SU-DHL-6 (cell line): ENCODE results near the gene KCNK4.

Experiments
- H2AFZ ChIP-seq: fragments of 200-600 bp; sonication (generic); 2 replicates; pipeline ENCODE4 v1.6.1; 2014; ENCODE audit warnings: low read depth, mild to moderate bottlenecking, moderate library complexity, mixed read lengths, antibody characterized with exemption, low read length; ENCODE audit not compliant: severe bottlenecking
- H3F3A ChIP-seq: fragments of 200-600 bp; shearing (Covaris generic); 2 replicates; pipeline ENCODE4 v1.6.0; 2016; ENCODE audit warnings: antibody characterized with exemption, mild to moderate bottlenecking; ENCODE audit not compliant: insufficient read depth
- H3K27ac ChIP-seq: fragments of 200-600 bp; sonication (generic); 2 replicates; pipeline ENCODE4 v1.5.1; 2016; ENCODE audit warnings: low read depth, mild to moderate bottlenecking, low read length, moderate library complexity, mixed read lengths
- H3K27me3 ChIP-seq: fragments of 200-600 bp; sonication (generic), shearing (Covaris generic); 2 replicates; pipeline ENCODE4 v1.6.0; 2014; ENCODE audit warnings: mild to moderate bottlenecking, low read length
- H3K36me3 ChIP-seq: fragments of 200-600 bp; sonication (generic); 2 replicates; pipeline ENCODE4 v1.6.1; 2014; ENCODE audit warnings: mild to moderate bottlenecking, low read length, mixed read lengths
- H3K4me2 ChIP-seq: fragments of 300-600, 200-600 bp; shearing (Covaris generic), sonication (generic); 2 replicates; pipeline ENCODE4 v1.6.0; 2014; ENCODE audit warnings: low read length, low read depth, mild to moderate bottlenecking; ENCODE audit not compliant: poor library complexity, severe bottlenecking
- H3K4me3 ChIP-seq: fragments of 200-600 bp; sonication (generic); 2 replicates; pipeline ENCODE4 v1.5.1; 2014; ENCODE audit warnings: antibody characterized with exemption, low read length, mild to moderate bottlenecking, mixed read lengths; ENCODE audit not compliant: insufficient read depth, poor library complexity, severe bottlenecking
- H3K79me2 ChIP-seq: fragments of 200-600 bp; sonication (generic); 2 replicates; pipeline ENCODE4 v1.6.1; 2014; ENCODE audit warnings: mild to moderate bottlenecking, low read length, moderate library complexity; ENCODE audit not compliant: insufficient read depth
- H3K9ac ChIP-seq: fragments of 200-600 bp; sonication (generic); 2 replicates; pipeline ENCODE4 v1.7.0; 2014; ENCODE audit warnings: mild to moderate bottlenecking, low read length
- H3K9me2 ChIP-seq: fragments of 200-600 bp; sonication (generic); replicated peaks from 2 replicates; pipeline ENCODE4 v1.6.1; 2014; ENCODE audit warnings: low read length; ENCODE audit not compliant: insufficient read depth
- H3K9me3 ChIP-seq: fragments of 200-600 bp; sonication (generic); 2 replicates; pipeline ENCODE4 v1.6.1; 2014; ENCODE audit warnings: low read length, mixed read lengths; ENCODE audit not compliant: insufficient read depth
- H4K20me1 ChIP-seq: fragments of 200-600 bp; sonication (generic); 2 replicates; pipeline ENCODE4 v1.6.1; 2014; ENCODE audit warnings: low read depth, mild to moderate bottlenecking, antibody characterized with exemption, low read length, moderate library complexity, mixed read lengths
- CTCF ChIP-seq: fragments of 200-600 bp; sonication (generic); IDR thresholded peaks from one replicate; pipeline ENCODE4 v1.5.1; 2017; ENCODE audit warnings: antibody characterized with exemption, mild to moderate bottlenecking, low read length, moderate library complexity; ENCODE audit not compliant: insufficient read depth, poor library complexity, severe bottlenecking
- EZH2phosphoT487 ChIP-seq: fragments of 200-600 bp; sonication (generic), shearing (Covaris generic); conservative IDR thresholded peaks from 2 replicates; pipeline ENCODE4 v1.6.1; 2018; ENCODE audit warnings: mild to moderate bottlenecking, antibody characterized with exemption, low read length, moderate library complexity, mixed read lengths

Gene KCNK4

GRCh38 chr11:64330888-64331287 is 39.8 kb downstream of the KCNK4 start:
- Histone ChIP-seq H3K27ac (no peak overlapping the region), H3K27me3 (no peaks in the 10 kb centered on the region), H3K4me3 (no peak overlapping the region), H3K36me3 (no peaks in the 10 kb centered on the region), H2AFZ (no peak overlapping the region), H3K9me2 (no peaks in the 10 kb centered on the region), H3K79me2 (no peaks in the 10 kb centered on the region), H3K9ac (no peak overlapping the region), H3K9me3 (no peaks in the 10 kb centered on the region), H3F3A (no peaks in the 10 kb centered on the region), H4K20me1 (no peaks in the 10 kb centered on the region), H3K4me2 (no peak overlapping the region)
- TF ChIP-seq EZH2phosphoT487: no peak
- no peak for TF ChIP-seq CTCF

- Histone ChIP-seq H3K9me3 (no peaks in the 10 kb centered on the region), H3K36me3 (no peaks in the 10 kb centered on the region), H4K20me1 (no peaks in the 10 kb centered on the region), H3K9ac (no peak overlapping the region; the same call in 1 of the 2 replicates), H3K9me2 (no peaks in the 10 kb centered on the region), H3K79me2 (no peaks in the 10 kb centered on the region), H3F3A (no peaks in the 10 kb centered on the region), H3K4me2 (no peak overlapping the region), H3K27me3 (no peaks in the 10 kb centered on the region), H3K4me3 (no peak overlapping the region), H3K27ac (no peak overlapping the region), H2AFZ (no peak overlapping the region)
- TF ChIP-seq CTCF (peak; percentile 19), EZH2phosphoT487 (no peak)
Measured at GRCh38 chr11:64331569-64332371, 40.7 kb downstream of the KCNK4 start.

GRCh38 chr11:64333556-64333955 is 42.5 kb downstream of the KCNK4 start:
- Histone ChIP-seq H3K4me2 (no peak overlapping the region), H2AFZ (no peak overlapping the region), H4K20me1 (no peaks in the 10 kb centered on the region), H3K36me3 (no peaks in the 10 kb centered on the region), H3K4me3 (no peak overlapping the region), H3K79me2 (no peaks in the 10 kb centered on the region), H3K9me2 (no peaks in the 10 kb centered on the region), H3K27ac (no peak overlapping the region), H3K9me3 (no peaks in the 10 kb centered on the region), H3F3A (0 out of 2 replicates have a peak, but pooled peaks cover 4% of the 10 kb centered on the region), H3K27me3 (no peaks in the 10 kb centered on the region), H3K9ac (no peak overlapping the region)
- TF ChIP-seq CTCF (no peak), EZH2phosphoT487 (no peak)
